Endometrium (tissue), 2 donors: Measurements from ENCODE around the gene KLHL36.
"Not testable (repeated sequence)": the region's sequence is repeated elsewhere in the genome, so short reads cannot be mapped to it uniquely, and the experiment has no call there.

Experiments
- FAIRE-seq: peaks from 2 replicates; lab custom pipeline; 2012; peaks lifted over from hg19 to GRCh38; lab: Jason Lieb, UNC
- donor health status: control.
- donor health status: control.

KLHL36 gene

DNA sequence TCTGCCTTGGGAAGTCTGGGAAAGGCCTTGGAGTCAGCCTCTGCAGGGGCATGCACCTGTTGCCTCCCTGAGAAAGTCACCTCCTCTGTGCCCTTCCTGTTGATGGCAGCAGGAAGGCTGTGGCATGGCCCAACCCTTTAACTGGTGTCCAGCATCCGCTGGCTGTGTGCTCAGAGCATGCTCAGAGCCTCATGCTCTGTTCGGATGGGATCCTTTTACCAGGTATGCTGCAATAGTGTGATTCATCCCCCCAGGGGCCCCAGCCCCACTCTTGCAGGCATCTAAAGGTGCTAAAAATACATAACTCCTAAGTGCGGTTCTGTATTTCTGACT lies 24.9 kb downstream of the KLHL36 start:
- no peak for FAIRE-seq

DNA sequence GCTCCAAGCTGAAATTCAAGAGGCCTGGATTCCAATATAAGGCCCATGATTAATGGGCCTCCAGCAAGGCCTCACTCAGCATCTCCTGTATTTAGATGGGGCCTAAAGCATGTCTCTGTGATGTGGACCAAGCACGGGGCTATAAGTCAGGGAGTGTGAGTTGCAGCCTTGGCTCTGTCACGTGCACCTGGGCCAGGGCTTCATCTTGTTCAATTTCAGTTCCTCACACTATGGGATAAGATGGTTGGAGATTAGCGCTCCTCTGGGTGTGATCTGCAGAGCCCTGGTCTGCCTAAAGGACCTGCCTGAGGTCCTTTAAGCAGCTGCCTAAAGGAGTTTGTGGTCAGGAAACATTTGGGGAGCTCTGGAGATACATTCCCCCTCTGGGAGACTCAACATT lies 25.2 kb downstream of the KLHL36 start:
- no peak for FAIRE-seq

DNA sequence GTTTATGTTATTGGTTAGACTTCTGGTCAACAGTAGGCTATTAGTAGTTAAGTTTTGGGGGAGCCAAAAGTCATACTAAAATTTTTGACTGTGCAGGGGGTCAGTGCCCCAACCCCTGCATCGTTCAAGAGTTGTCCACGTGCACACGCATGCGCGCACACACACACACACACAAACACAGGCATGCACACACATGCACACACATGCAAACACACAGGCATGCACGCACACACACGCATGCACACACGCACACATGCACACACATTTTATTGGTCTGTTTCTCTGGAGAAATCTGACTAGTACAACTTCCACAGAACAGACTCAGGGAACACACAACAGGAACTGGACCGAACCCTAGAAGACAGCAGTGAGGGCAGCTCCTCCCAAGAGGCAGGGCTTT lies 27.1 kb downstream of the KLHL36 start:
- FAIRE-seq = no peak

DNA sequence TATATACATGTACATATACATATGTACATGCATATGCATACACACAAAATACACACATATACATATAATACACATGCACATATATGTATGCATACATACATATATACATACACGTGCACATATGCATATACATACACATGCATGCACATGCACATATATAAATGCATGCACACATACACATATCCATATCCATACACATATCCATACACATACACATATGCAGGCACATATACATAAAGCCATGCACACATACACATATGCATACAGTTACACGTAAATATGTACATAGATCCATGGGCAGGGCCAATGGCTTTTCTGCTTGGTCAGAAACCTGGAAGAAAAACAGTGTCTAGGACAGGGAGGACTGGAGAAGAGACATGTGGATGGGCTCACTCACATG lies 27.6 kb downstream of the KLHL36 start:
- no peak for FAIRE-seq

DNA sequence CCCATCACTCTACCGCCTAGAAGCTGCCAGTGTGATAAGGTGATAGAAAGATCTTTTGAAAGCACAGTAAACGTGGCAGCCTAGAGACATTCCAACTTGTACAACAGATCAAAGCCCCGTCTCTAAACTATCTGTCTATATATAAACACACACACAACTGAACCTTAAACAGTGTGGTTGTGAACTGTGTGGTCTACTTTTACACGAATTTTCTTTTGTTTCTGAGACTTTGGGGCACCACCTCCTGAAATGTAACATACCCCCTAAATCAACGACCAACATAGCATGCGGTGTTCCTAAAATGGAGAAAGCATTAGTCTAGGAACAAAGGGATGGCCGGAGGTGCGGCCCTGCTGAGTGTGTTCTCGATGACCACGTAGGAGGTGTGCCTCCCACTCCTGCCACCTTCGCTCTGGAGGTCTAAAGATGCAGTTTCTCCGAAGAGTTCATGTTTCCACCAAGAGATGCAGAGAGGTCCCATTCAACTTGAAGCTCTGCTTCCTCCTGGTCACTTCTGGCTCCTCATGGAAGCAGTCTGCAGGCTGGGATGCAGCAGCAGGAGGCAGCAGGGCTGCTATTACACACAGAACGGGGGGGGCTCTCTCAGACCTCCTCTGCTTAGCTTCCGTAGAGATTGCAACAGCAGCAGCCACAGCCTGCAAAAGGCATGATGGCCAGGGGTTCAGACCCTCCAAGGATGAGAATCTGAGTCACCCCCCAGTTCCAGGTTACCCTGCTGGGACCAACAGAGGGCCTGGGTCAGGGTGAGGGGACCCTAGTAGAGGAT lies 28.9 kb downstream of the KLHL36 start:
- FAIRE-seq = no peak

DNA sequence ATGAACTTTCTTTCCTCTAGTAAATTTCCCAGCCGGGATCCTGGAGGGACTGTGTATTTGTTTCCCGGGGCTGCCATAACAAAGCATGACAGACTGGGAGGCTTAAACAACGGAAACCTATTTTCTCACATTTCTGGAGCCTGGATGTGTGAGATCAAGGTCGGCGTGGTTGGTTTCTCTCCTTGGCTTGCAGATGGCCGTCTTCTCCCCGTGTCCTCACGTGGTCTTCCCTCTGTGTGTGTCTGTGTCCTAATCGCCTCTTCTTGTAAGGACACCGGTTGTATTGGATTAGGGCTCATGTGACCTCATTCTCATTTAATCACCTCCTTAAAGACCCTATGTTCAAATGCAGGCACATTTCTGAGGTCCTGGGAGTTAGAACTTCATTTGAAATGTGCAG lies 29.5 kb downstream of the KLHL36 start:
- FAIRE-seq = no peak

DNA sequence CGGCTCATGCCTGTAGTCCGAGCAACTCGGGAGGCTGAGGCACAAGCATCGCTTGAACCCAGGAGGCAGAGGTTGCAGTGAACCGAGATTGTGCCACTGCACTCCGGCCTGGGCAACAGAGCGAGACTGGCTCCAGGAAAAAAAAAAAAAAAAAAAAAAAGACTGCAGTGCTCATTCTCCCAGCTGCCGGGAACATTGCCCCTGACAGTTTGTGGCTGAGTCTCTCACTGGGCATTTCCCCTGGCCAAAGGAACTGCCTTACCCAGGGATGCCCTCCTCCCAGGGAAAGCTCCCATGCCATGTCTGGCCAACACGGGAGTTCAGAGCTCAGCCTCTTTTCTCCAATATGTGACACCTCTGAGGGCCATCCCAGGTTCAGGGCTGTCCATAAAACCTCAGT lies 30.2 kb downstream of the KLHL36 start:
- no peak for FAIRE-seq

DNA sequence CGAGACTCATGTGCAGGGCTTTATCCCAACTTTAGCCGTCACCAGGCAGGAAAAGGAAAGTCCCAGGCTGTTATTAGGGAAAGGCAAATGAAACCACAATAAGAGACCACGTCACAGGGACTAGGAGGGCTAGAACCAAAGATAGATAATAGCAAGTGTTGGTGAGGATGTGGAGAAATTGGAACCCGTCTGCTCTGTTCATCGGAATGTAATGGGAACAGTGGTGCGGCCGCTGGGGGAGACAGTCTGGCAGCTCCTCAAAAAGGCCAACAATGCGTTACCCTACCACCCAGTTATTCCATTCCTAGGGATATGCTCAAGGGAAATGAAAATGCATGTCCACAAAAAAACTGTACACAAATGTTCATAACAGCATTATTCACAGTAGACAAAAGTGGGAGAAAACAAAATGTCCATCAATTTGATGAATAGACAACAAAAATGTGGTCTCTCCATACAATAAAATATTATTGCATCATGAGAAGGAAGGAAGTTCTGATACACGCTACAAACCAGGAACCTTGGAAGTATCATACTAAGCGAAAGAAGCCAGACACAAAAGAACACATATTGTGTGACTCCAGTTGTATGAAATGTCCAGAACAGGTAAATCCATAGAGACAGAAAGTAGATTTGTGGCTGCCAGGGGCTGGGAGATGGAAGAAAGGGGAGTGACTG lies 32.0 kb downstream of the KLHL36 start:
- FAIRE-seq = no peak

DNA sequence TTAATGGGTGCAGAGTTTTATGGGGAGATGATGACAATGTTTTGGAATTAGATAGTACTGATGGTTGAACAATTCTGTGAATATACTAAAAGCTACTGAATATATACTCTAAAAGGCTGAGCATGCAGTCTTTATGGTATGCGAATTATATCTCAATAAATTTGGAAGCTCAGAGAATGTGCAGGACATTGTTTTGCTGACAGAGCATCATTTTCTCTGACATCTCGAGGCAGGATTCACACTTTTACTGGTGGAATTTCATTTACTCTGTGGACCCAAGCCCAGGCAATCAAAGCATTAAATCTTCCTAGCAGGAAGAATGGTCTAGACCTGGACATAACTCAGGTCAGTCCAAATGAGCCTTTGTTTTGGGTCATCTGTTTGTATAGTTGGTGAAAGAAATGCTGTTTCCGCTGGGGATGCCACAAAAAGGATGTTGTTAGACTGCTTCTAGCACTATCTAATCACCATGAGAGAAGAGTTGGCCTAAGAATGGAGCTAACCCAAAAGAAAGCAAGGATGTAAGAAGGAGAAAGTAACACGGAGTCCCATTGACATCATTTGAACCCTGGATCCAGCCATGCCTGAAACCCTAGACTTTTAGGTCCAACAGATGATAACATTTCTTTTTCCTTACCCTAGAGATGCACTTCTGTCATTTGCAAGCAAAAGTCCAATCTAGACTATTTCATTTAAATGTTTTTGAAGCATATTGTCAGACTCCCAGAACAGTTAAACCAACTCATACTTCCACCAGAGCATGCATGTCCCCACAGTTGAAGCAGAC lies 32.7 kb downstream of the KLHL36 start:
- FAIRE-seq = no peak

DNA sequence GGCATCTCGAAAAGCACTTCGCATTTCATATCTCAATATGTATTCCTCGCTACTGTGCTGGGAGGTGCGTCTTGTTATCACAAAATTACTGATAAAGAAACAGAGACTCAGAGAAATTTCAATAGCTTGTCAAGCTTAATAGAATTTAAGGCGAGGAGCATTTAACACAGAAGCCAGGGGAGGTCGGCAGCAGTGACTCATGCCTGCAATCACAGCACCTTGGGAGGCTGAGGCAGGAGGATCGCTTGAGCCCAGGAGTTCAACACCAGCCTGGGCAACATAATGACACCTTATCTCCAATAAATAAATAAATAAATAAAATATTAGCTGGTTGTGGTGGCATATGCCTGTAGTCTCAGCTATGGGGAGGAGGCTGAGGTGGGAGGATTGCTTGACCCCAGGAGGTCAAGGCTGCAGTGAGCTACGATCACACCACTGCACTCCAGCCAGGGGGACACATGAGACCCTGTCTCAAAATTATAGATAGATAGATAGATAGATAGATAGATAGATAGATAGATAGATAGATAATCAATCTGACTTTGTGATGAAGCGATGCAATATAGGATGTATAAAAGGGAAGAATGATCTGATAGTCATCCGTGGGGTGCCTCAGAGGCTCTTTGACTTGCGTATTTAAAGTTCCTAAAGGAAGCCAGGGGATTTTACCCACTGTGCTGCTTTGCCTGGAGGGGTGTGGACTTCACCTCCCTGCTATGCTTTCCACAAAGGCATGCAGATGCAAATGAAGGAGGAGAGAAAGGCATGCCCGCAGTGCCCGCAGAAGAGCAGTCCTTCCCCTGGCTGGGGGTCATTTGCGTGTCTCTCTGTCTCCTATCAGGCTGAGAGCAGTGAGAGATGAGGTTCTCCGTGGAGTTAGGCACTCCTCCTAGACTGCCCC lies 35.6 kb downstream of the KLHL36 start:
- FAIRE-seq = no peak

DNA sequence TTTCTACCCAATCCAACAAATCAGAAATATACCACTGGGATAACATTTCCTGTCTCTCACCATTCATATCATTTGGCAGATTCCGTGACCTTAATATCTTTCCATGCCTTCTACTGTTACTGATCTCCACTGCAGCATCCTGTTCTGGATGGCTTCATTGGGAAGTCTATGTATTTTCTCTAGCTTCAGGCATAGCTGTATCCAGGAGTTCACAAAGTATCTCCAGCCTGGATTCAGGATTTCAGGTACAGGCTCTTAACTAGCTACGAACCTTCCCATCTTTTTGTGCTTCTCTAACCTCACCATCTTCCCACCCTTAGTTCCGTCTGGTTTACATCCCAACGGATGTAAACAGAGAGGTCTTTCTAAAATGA lies 36.3 kb downstream of the KLHL36 start:
- no peak for FAIRE-seq

DNA sequence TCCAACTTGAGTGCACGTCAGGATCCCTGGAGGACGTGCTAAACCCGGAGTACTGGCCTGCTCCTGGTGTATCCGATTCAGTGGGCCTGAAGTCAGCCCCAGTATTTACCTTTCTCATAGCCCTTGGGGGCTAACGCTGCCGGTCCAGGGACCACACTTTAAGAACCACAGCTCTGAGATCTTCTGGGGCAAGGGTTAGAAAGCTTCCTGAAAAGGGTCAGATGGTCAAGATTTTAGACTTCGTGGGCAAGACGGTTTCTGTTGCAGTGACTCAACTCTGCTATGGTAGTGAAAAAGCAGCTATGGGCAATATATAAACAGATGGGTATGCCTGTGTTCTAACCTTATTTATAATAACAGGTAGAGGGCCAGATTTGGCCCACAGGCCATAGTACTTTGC lies 36.9 kb downstream of the KLHL36 start:
- no peak for FAIRE-seq

DNA sequence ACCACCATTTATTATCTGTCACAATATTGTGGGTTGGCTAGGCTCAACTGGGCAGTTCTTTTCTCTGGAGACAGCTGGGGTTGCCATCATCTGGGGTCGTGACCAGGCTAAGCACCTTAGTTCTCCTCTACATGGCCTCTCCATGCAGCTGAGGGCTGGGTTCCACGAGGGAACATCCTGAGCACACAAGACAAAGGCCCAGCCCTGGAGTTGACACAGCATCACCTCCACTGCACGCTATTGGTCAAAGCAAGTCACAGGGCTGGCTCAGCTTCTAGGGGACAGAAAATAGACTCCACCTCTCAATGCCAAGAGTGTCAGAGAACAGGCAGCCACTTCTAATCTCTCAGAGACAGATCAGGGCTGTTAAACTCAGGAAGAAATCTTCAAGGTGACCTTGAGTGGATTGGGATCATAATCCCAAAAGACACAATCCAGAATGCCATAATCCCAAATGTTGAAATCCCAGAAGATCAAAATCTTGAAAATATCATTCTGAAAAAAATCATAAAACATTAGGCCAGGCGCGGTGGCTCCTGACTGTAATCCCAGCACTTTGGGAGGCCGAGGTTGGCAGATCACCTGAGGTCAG lies 38.5 kb downstream of the KLHL36 start:
- no peak for FAIRE-seq

DNA sequence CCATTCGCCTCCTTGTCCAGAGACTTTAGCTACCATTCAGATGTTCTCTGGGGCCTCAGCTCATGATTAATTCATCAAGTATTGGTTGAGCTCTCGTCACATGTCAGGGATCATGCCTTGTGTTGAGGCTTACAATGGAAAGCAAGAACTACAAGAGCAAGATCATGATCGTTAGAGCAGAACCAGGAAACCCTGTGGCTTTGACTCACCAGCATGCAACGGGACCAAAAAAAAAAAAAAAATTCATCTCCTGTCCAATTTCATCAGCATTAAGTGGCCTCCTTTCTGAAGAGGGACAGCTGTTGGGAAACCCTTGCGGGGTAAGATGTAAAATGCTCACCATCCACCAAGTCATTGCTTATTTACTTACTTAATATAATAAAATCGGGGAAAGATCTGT lies 39.4 kb downstream of the KLHL36 start:
- no peak for FAIRE-seq

DNA sequence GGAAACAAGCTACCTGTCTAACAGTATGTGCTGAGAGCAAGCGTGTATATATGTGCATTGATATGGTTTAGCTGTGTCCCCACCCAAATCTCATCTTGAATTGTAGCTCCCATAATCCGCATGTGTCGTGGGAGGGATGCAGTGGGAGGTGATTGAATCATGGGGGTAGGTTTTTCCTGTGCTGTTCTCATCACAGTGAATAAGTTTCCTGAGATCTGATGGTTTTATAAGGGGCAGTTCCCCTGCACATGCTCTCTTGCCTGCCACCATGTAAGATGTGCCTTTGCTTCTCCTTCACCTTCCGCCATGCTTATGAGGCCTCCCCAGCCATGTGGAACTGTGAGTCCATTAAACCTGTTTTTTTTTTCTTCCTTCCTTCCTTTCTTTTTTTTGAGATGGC lies 39.9 kb downstream of the KLHL36 start:
- not testable (repeated sequence) for FAIRE-seq

DNA sequence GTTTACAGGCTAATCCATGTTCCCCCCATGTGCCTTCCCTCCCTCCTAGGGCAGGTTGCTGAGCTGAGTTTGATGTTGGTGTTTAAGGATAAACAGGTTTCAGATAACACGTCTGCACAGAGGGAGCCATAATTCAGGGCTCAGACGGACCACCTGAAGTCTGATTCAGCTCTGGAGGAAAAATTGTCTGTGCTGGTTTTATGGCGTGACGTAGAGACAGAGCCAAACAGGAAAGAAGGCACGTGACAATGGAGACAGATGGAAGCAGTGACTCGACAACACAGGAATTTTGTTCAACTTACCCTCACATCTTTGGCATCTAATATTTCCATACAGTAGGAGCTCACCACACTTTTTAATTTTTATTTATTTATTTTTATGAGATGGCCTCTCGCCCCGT lies 40.8 kb downstream of the KLHL36 start:
- FAIRE-seq = no peak

DNA sequence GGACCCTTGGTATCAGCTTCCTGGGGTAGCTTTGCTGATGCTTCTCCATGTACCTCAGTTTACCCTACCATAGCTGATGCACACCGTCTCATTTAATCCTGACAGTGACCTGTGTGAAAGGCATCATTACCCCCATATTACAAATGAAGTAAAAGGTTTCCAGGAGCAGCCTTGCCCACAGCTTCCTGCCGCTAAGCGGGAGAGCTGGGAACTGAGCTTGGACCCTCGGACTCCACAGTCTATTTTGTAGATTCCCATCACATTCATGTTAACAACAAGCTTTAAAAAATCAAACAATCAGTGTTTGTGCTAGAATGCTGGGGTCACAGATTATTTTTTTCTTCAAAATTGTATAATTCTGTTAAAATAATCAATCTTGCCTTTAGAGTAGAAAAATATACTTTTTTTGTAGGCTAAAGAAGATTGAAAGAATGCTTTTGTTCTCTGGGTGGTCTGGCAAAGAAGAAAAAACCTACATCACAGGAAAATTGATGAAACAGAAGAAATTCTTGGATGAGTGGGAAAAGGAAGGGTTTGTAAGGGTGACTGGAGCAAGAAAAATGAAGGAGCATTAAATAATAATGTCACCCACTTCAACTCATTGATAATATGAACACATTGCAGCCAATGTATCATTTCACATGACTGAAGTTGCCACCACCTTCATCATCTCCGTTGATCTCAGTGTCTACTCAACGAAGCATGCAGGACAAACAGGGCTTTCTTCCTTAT lies 41.9 kb downstream of the KLHL36 start:
- FAIRE-seq = no peak

DNA sequence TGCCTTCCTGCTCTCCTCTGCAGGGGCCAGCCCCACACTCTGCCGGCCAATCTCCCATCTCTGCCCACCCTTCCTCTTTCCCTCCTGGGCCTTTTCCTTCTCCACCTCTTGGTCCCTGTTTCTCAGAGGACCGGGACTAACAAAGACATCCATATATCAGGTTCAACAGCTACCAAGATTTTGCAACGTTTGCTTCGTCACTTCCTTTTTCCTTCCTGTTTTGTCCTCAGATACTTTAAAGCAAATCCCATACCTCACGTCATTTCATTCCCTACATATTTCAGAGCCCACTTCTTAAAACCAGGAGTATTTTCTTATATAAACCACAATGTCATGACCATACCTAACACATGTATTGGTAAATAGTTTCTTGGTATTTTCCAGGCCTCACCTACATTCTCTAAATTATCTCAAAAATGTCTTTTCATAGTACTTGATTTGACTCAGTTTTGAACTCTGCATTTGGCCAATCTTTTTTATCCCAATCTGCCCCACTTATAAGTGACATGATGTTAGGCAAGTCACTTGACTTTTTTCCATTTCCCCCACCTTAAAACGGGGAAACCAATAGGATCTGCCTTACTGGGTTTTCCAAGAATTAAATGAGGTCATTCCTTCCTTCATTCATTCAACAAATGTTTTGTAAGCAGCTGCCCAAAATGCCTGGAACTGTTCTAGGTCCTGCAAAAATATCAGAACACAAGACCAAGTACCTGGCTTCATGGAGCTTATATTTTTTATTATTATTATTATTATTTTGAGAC lies 44.3 kb downstream of the KLHL36 start:
- FAIRE-seq = no peak

DNA sequence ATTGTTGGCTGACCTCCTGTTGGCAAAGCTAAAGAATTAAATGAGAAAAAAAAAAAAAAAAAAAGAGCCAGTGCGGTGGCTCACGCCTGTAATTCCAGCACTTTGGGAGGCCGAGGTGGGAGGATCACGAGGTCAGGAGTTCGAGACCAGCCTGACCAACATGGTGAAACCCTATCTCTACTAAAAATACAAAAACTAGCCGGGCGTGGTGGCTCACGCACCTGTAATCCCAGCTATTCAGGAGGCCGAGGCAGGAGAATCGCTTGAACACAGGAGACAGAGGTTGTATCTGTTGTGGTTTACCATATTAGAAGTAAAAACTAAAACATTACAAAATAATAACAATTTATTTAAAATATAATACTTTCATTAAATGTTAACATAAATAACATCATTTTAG lies 45.6 kb downstream of the KLHL36 start:
- FAIRE-seq = not testable (repeated sequence)

DNA sequence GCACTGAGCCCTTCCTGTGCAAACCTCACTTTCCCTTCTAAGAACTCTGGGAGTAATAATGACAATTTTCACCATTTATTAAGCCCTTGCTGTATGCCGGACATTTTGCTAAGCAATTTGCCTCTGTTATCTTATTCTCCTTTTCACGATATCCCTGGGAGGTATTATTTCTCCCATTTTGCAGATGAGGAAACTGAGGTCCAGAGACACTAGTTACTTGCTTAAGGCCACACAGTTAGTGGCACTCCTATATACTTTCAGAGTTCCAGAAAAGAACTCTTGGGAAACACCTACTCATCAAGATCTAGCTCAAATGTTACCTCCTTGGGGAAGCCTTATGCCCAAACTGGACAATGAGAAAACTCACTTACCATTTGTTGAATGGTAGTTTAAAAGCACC lies 46.7 kb downstream of the KLHL36 start:
- no peak for FAIRE-seq
